ENCODE measurements around the gene ABLIM2. TPM values are rescaled to one million over a fixed set of nuclear protein-coding genes. Genes with fewer than 3 reads are reported as not detected.

The ABLIM2 gene
- total and polyA plus RNA-seq, 2 of the 13 experiments (the other 11 are each of a cell fraction or from before 2014, with no cell fraction given), result 0.20 to 0.37 TPM

GRCh38 chr4:8136972-8137710, 21.5 kb downstream of the ABLIM2 start:
- in situ Hi-C loops (cut with HindIII; ENCODE audit: extremely low pct_ligation_motif_present, low pct_unique_long_range_greater_than_20kb) (no loop called here), intact Hi-C loops (cut with micrococcal nuclease; ENCODE audit: unreplicated experiment) (no loop called here)
- WGBS (ENCODE audit: low lambda C conversion rate), result 45% methylated on average over 9 of the region's 19 CpGs
- CTCF ChIA-PET (ENCODE audit: low intra/inter-chr PET ratio, low total read pairs), result no interaction called here
- H3K9me3 ChIP-seq (ENCODE audit: low read length), result no peaks in the 10 kb centered on the region
- no peak overlapping the region for H3K4me3 ChIP-seq (replicated peaks in 1 of 3; ENCODE audit: insufficient read depth in 1 of 3, low read depth in 2 of 3, low read length in 3 of 3)
- no peaks in the 10 kb centered on the region for H4K20me1 ChIP-seq (ENCODE audit: insufficient read depth, low read length)
- no TSS peak for BruUV-seq (replicated peaks)
- no peak overlapping the region for H3K4me2 ChIP-seq (ENCODE audit: low read depth, low read length)
- TF ChIP-seq CREB3 (CRISPR knock-in tag; IDR thresholded peaks at IDR 0.05) (no peak), ZNF562 (CRISPR knock-in tag; IDR thresholded peaks at IDR 0.05; ENCODE audit: borderline replicate concordance) (no peak), CAMTA2 (CRISPR knock-in tag; IDR thresholded peaks at IDR 0.05; ENCODE audit: borderline replicate concordance) (no peak), ATF1 (CRISPR knock-in tag; IDR thresholded peaks at IDR 0.05) (no peak), PTBP1 (IDR thresholded peaks at IDR 0.05; ENCODE audit: low read depth, low read length, poor library complexity, severe bottlenecking) (no peak), PAWR (CRISPR knock-in tag; IDR thresholded peaks at IDR 0.05; ENCODE audit: borderline replicate concordance) (no peak), RBAK (CRISPR knock-in tag; IDR thresholded peaks at IDR 0.05) (peak; percentile 82; the same call in 1 of the 2 replicates), ZNF12 (CRISPR knock-in tag; IDR thresholded peaks at IDR 0.05) (peak; percentile 84), PBX2 (CRISPR knock-in tag; IDR thresholded peaks at IDR 0.05) (no peak)
- TF ChIP-seq, protein P1, sequence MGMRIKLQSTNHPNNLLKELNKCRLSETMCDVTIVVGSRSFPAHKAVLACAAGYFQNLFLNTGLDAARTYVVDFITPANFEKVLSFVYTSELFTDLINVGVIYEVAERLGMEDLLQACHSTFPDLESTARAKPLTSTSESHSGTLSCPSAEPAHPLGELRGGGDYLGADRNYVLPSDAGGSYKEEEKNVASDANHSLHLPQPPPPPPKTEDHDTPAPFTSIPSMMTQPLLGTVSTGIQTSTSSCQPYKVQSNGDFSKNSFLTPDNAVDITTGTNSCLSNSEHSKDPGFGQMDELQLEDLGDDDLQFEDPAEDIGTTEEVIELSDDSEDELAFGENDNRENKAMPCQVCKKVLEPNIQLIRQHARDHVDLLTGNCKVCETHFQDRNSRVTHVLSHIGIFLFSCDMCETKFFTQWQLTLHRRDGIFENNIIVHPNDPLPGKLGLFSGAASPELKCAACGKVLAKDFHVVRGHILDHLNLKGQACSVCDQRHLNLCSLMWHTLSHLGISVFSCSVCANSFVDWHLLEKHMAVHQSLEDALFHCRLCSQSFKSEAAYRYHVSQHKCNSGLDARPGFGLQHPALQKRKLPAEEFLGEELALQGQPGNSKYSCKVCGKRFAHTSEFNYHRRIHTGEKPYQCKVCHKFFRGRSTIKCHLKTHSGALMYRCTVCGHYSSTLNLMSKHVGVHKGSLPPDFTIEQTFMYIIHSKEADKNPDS (CRISPR knock-in tag; IDR thresholded peaks at IDR 0.05), result no peak
- TF ChIP-seq, protein P2, sequence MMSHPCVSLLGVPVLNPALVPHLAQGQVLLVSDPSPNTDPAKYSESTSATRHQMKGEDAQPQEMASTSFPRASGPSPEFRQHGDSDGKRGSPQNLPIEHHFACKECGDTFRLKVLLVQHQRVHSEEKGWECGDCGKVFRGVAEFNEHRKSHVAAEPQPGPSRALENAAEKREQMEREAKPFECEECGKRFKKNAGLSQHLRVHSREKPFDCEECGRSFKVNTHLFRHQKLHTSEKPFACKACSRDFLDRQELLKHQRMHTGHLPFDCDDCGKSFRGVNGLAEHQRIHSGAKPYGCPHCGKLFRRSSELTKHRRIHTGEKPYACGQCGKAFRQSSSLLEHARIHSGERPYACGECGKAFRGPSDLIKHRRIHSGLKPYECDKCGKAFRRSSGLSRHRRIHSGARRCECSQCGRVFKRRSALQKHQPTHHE (CRISPR knock-in tag; IDR thresholded peaks at IDR 0.05; ENCODE audit: borderline replicate concordance), result no peak
- TF ChIP-seq, protein P3, sequence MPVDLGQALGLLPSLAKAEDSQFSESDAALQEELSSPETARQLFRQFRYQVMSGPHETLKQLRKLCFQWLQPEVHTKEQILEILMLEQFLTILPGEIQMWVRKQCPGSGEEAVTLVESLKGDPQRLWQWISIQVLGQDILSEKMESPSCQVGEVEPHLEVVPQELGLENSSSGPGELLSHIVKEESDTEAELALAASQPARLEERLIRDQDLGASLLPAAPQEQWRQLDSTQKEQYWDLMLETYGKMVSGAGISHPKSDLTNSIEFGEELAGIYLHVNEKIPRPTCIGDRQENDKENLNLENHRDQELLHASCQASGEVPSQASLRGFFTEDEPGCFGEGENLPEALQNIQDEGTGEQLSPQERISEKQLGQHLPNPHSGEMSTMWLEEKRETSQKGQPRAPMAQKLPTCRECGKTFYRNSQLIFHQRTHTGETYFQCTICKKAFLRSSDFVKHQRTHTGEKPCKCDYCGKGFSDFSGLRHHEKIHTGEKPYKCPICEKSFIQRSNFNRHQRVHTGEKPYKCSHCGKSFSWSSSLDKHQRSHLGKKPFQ (CRISPR knock-in tag; IDR thresholded peaks at IDR 0.05; ENCODE audit: insufficient replicate concordance), result no peak
- TF ChIP-seq, protein P4, sequence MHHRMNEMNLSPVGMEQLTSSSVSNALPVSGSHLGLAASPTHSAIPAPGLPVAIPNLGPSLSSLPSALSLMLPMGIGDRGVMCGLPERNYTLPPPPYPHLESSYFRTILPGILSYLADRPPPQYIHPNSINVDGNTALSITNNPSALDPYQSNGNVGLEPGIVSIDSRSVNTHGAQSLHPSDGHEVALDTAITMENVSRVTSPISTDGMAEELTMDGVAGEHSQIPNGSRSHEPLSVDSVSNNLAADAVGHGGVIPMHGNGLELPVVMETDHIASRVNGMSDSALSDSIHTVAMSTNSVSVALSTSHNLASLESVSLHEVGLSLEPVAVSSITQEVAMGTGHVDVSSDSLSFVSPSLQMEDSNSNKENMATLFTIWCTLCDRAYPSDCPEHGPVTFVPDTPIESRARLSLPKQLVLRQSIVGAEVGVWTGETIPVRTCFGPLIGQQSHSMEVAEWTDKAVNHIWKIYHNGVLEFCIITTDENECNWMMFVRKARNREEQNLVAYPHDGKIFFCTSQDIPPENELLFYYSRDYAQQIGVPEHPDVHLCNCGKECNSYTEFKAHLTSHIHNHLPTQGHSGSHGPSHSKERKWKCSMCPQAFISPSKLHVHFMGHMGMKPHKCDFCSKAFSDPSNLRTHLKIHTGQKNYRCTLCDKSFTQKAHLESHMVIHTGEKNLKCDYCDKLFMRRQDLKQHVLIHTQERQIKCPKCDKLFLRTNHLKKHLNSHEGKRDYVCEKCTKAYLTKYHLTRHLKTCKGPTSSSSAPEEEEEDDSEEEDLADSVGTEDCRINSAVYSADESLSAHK (CRISPR knock-in tag; IDR thresholded peaks at IDR 0.05; ENCODE audit: borderline replicate concordance), result no peak
- H3K36me3 ChIP-seq (replicated peaks in 1 of 2; ENCODE audit: control insufficient read depth in 1 of 2, insufficient read depth in 2 of 2, low read length in 2 of 2), result no peaks in the 10 kb centered on the region
- no peak overlapping the region for H3K27ac ChIP-seq (ENCODE audit: extremely low read length, insufficient read depth, low read length)
- no peaks in the 10 kb centered on the region for H3K79me2 ChIP-seq (ENCODE audit: insufficient read depth, low read length)
- no peak for ATAC-seq
- no peak for FAIRE-seq
- H3K9ac ChIP-seq (ENCODE audit: insufficient read depth, low read depth, low read length), result no peak overlapping the region
- H3K27me3 ChIP-seq (ENCODE audit: control insufficient read depth in 1 of 2, insufficient read depth in 2 of 2, low read length in 2 of 2), result peaks cover 3 to 39% of the 10 kb centered on the region in 2 experiments; a peak in 3 of 5 replicates
- no peak overlapping the region for H2AFZ ChIP-seq (ENCODE audit: low read length)
- POLR2A ChIA-PET, result no interaction called here
- H3K4me1 ChIP-seq (ENCODE audit: insufficient read depth, low read length), result no peaks in the 10 kb centered on the region
- DNase-seq (ENCODE audit: low spot score), result no peak

Data from HepG2 (cell line).